DMS53 treated with DMSO at 0.1 percent for 48 hours (cell line): ENCODE results near the gene KCNIP1.

Experiments
- DNase-seq: peaks from one replicate; lab custom pipeline; 2025; ENCODE audit not compliant: unreplicated experiment; lab: John Stamatoyannopoulos, UW

The KCNIP1 gene

GRCh38 chr5:170503990-170504596 lies at the start of gene KCNIP1:
KCNIP1 (plus strand) TSS chr5:170504020.
- DNase-seq, result no peak

GRCh38 chr5:170463426-170463825 lies 40.4 kb upstream of the KCNIP1 start:
- no peak for DNase-seq

GRCh38 chr5:170464280-170465127 lies 39.3 kb upstream of the KCNIP1 start:
- DNase-seq, result no peak

- DNase-seq, result no peak
Observed at GRCh38 chr5:170466553-170466952, 37.3 kb upstream of the KCNIP1 start.

- no peak for DNase-seq
Observed at GRCh38 chr5:170466988-170467707, 36.7 kb upstream of the KCNIP1 start.

GRCh38 chr5:170468633-170469285 lies 35.1 kb upstream of the KCNIP1 start:
- DNase-seq, result no peak

GRCh38 chr5:170469414-170469813 lies 34.4 kb upstream of the KCNIP1 start:
- DNase-seq, result no peak

GRCh38 chr5:170470275-170470674 lies 33.5 kb upstream of the KCNIP1 start:
- DNase-seq, result no peak

GRCh38 chr5:170470808-170471404 lies 32.9 kb upstream of the KCNIP1 start:
- no peak for DNase-seq

GRCh38 chr5:170471551-170472178 lies 32.2 kb upstream of the KCNIP1 start:
- DNase-seq, result no peak

- no peak for DNase-seq
Observed at GRCh38 chr5:170473642-170474041, 30.2 kb upstream of the KCNIP1 start.

- DNase-seq, result no peak
Observed at GRCh38 chr5:170474489-170475274, 29.1 kb upstream of the KCNIP1 start.

- DNase-seq, result no peak
Observed at GRCh38 chr5:170475294-170476000, 28.4 kb upstream of the KCNIP1 start.

- DNase-seq, result no peak
Observed at GRCh38 chr5:170476704-170477103, 27.1 kb upstream of the KCNIP1 start.

GRCh38 chr5:170477906-170478305 lies 25.9 kb upstream of the KCNIP1 start:
- no peak for DNase-seq

GRCh38 chr5:170478306-170478705 lies 25.5 kb upstream of the KCNIP1 start:
- no peak for DNase-seq

- no peak for DNase-seq
Observed at GRCh38 chr5:170479484-170479883, 24.3 kb upstream of the KCNIP1 start.

GRCh38 chr5:170480260-170480659 lies 23.6 kb upstream of the KCNIP1 start:
- DNase-seq, result no peak

GRCh38 chr5:170481849-170482248 lies 22.0 kb upstream of the KCNIP1 start:
- no peak for DNase-seq
